GM21825 (cell line): ENCODE results near the gene RFXANK.
A peak's percentile ranks its signal among the peaks of the same experiment; 100 is the strongest.
"Not testable (repeated sequence)": the region's sequence is repeated elsewhere in the genome, so short reads cannot be mapped to it uniquely, and the experiment has no call there.

Experiments
- ATAC-seq: cut with Tn5 transposase; IDR thresholded peaks from one replicate; pipeline ENCODE4 v1.9.1; 2021; ENCODE audit warnings: mild to moderate bottlenecking, moderate library complexity; ENCODE audit not compliant: unreplicated experiment

The RFXANK gene

DNA sequence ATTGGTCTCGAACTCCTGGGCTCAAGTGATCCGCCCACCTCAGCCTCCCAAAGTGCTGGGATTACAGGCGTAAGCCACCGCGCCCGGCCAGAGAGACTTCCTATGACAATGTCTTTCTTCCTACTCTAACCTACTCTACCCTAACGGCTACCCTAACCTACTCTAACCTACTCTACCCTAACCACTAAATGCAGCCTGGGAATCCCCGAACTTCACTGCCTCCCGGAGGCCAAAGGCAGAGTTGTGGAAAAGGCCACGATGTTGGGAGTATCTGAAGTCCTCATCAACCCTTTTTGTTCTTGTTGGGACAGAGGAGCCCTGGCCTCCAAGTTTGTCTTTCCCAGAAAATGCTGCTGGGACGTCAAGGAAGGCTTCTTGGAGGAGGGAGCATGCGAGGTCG, 12.1 kb downstream of the RFXANK start:
- ATAC-seq, result no peak

DNA sequence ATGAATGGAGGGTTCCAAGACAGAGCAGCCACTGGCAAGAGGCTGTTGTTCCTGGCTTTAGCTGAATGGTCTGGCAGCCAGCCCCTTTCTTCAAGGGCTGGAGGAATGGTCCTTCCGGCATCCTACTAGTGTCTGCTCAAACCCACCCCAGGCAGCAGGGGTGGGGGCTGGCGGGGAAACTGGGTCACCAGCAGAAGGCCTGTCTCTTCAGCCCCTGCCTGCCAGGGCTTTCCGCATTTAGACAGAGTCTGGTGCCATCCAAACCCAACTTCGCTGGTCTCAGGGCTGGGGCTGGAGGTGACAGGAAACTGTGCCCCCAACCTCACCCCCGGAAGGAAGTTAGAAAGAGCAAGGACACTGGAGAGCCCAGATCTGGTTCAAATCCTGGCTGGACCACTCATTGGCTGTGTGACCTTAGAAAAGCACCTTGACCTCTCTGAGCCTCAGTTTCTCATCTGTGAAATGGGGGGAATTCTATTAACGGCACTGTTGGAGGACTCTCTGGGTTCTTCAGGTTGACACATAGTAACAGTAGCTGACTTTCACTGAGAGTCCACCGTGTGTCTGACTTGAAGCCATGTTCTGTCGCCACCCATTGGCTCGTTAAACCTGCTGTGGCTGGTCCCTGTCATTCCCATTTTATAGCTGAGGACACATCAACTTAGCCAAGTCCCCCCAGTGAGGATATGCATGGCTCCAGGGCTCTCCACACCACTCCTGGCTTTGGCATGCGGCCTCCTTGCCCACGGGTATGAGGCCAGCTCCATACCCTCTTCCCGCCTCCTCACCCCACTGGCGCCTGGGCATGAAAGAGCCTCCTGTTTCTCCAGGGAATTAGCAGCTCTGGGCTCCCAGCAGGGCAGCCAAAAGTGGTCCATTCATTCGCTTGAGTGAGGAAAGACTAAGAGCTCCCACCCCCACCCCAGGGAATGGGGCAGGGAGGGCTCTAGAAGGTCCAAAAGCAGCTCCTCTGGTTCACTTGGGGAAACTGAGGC, 13.7 kb downstream of the RFXANK start:
- ATAC-seq, result no peak

DNA sequence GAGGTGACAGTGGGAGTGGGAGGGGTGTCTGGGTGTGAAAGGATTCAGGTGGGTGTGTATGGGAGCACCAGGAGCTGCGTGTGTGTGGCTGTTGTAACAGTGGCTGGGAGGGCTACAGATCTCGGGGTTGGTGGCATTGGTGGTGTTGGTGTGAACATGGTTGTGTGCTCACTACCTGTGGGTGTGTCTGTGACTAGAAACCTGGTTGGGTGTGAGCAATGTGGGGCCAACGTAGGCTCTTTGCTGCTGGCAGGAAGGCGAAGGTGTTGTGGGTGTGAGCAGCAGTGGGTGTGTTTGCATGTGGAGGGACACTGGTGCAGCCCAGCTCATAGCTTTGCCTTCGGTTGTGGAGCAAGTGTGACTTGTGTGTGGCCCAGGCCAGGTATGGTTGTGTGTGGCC, 14.9 kb downstream of the RFXANK start:
- ATAC-seq, result no peak

DNA sequence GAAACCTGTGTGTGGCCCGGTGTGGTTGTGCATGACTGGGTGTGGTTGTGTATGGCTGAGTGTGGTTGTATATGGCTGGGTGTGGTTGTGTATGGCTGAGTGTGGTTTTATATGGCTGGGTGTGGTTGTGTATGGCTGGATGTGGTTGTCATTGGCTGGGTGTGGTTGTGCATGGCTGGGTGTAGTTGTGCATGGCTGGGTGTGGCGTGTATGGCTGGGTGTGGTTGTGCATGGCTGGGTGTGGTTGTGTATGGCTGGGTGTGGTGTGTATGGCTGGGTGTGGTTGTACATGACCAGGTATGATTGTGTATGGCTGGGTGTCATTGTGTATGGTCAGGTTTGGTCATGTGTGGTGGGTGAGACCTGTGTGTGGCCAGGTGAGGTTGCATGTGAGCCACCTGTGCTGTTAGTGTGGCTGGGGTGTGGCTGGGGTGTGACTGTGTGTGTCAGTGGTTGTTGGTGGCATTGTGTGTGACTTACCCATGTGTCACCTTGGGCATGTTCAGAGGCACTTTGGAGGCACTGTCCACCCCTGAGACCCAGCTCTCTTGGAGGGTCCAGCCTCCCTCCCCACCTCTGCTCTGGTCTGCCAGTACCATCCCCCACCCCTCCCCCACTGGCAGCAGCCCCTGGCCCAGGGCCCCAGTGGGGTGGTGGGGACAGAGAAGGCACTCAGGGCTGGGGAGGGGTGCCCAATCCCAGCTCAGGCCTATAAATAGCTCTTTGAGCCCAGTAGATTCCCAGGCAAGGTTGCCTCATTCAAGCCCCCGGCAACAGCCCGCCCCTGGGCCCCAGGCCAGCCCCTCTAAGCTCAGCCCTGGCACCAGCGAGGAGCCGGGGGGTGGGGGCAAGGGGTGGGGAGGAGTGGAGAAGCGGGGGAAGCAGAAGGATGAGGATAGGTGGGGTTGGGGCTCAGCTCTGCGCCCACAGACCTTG, 15.8 kb downstream of the RFXANK start:
- no peak for ATAC-seq

DNA sequence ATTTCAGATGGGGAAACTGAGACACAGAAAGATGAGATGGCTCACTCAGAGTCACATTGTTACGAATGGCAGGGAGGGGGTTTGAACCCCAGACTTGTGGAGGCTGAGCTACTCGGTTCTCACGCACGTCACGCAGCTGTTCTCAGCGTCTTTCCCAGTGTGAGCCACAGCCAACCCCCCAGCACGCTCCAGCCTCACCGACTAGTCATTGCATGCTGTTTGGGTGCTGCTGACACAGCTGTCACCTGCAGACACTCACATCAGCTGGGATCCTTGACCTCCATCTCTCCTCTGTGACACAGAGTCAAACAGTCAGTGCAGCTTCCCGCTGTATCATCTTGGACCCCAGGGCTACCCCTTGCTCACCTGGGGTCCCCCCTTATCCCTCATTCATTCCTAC, 17.3 kb downstream of the RFXANK start:
- no peak for ATAC-seq

DNA sequence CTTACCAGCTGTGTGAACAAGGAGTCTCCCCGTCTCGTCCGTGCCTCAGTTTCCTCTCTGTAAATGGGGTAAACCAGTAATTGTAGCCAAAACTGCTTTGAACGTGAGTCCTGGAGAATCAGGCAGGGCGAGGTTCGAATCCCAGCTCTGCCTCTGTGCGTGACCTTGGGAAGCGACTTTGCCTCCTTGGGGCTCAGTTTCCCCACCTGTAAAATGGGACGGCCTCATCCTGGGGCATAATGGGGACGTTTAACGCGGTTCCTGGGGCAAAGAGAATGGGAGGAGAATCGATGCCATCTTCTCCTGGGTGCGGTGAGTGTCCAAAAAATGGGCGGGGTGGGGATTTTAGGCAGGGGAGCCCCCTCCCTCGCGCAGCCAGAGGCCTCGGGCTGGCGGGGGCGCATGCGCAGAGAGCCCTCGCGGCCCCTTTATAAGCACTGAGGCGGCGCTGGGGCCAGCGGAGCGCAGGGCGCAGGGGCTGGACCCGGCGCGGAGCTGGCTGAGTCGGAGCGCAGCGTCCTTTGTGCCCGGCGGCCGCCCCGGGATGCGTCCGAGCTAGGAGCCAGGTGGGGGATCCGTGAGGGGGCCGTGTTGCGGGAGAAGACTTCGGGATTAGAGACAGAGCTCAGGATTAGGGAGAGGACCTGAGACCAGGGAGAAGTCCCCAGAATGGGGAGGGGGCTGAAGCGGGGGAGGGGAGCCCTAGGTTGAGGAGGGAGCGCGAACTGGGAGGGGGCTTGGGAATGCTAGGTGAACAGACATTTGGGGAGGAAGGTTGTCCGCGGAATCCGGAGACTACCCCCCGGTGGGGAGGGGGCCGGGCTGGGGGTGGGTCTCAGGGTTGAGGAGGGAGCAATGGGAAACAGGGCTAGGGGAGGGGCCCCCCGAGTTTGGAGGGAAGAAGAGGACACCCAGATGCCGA, 19.7 kb downstream of the RFXANK start, which contains the start of gene NCAN:
Gene NCAN (plus strand): TSS at position 460 of the 922 bp plus-strand sequence. CDS start 4,996 bp downstream, outside the sequence.
- no peak for ATAC-seq

DNA sequence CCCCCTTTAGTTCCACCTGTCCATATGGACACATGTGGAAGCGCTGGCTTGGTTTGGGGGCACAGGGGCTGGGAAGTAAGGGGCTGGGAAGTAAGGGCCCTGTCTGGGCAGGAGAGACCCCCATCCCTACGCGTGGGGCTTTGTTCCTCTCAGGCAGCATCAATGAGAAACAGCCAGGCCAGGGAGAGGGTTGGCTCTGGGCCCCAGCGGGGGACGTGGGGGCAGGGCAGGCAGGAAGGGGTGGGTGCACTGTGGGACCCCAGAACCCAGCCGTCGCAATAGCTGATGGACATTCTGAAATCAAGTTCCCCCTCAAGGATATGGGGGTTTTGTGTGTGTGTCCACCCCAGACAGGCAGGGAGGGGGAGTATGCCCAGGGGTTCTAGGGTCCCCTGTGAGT, 20.9 kb downstream of the RFXANK start:
- no peak for ATAC-seq

DNA sequence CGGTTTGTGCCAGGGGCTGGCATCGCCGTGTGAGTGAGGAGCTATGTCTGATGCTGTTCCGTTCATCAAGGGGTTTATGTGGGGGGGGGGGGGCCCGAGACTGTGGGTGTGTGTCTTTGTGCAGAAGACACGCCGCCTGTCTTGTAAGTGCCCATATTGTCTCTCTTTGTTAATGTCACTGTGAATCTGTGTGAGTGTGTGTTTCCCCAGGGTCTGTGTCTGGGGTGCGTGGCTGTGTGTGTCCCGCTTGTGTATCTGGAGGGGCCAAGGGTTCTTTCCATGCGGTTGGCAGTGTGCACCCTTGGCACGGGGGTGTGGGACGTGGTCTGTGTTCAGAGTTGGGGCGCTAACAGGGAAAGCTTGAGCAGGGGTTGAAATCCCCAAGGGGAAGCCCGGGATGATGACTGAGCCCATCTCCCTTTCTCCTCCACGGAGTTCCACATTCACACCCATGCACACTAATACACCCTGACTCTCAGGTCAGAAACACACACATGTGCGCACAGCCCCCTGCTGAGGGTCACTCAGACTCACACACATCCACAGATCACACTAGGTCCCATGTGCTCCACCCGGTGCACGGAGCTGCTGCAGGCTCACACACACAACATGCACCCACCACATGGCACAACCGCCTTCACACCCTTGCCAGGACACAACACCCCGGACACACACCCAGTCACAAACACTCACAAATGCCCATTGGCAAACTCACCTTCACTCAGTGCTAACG, 21.5 kb downstream of the RFXANK start:
- no peak for ATAC-seq

DNA sequence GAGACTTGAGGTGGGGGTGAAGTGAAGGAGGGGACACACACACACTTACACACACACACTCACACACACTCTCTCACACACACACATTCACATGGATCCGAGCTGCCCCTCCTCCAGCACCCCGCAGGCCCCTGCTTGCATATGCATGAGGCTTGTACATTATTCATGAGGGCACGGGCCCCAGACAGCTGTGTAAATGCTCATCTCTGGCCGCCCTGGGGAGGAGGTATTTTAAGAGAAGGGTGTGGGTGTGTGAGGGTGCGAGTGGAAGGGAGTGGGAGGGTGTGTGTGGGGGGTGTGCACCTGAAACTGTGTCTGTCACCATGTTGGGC, 22.1 kb downstream of the RFXANK start:
- ATAC-seq, result no peak

DNA sequence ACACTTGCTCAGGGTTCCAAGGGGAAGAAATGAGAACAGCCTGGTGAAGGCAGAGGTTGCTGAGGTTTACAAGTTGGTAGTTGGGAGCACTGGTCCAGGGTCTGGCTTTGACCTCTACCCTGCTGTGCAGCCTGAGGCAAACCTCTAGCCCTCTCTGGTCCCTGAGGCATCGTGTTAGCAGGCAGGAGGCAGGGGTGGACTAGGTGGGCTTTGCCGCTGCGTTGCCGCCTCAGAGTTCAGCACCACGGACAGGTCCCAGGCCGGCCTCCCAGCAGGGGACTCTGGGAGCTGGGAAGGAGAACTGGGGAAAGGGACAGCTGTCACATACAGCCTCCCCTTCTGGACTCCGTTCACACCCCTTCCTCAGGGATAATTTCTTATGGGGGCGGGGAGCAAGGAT, 22.8 kb downstream of the RFXANK start:
- no peak for ATAC-seq

DNA sequence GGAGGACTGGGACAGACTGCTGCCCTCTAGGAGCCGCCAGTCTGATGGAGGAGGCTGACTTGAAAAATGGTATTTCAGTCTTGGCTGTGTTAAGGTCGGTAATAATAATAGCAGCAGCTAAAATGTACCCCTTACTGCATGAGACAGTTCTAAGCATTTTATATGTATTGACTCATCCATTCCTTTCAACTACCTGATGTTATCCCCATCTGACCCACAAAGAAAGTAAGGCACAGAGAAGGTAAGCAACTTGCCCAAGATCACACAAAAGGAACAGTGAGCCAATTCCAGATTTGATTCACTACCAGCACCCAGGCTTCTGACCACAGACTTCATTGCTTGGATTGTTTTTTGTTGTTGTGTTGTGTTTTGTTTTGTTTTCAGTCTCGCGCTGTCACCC, 23.7 kb downstream of the RFXANK start:
- ATAC-seq, result no peak

DNA sequence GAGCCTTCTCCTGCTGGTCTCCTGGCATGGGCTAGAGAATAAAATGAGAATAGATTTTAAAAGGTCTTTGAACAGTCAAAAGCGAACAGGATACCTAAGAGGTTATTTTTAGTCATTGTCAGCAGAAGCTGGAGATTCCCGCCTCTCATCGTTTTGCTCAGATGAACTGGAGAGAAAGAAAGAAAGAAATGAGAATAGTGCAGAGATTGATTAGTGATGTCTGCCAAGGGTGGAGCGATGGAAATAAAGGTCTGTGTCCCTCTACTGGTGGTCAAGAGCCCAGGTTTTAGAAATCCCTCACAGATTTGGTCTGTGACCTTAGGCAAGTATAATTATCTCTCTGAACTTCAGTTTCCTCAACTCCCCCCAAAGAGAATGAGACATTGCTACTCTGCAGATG, 25.0 kb downstream of the RFXANK start:
- ATAC-seq, result no peak

DNA sequence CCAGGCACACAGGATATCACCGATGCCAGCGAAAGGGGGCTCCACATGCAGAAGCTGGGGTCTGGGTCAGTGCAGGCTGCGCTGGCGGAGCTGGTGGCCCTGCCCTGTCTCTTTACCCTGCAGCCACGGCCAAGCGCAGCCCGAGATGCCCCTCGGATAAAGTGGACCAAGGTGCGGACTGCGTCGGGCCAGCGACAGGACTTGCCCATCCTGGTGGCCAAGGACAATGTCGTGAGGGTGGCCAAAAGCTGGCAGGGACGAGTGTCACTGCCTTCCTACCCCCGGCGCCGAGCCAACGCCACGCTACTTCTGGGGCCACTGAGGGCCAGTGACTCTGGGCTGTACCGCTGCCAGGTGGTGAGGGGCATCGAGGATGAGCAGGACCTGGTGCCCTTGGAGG, 26.9 kb downstream of the RFXANK start:
- ATAC-seq, result no peak

DNA sequence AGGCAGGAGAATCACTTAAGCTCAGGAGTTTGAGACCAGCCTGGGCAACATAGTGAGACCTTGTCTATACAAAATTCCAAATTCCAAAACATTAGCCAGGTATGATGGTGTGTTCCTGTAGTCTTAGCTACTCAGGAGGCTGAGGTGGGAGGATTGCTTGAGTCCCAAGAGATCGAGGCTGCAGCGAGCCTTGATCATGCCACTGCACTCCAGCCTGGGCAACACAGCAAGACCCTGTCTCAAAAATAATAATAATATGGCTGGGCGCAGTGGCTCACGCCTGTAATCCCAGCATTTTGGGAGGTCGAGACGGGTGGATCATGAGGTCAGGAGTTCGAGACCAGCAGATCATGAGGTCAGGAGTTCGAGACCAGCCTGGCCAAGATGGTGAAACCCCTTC, 28.9 kb downstream of the RFXANK start:
- ATAC-seq, result not testable (repeated sequence)

DNA sequence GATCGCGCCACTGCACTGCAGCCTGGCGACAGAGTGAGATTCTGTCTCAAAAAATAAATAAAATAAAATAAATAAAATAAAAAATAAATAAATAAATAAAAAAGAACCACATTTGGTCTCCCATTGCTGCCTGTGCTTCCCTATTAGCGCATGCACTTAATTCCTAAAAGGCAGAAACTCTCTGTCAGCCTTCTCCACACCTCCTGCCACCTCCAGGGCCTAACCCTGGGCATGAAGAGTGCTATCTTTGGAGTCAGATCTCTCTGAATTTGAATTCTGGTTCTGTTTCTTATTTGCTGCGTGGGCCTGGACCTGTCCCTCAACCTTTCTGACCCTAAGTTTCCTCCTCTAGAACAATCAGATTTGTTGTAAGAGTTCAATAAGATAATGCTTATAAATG, 31.0 kb downstream of the RFXANK start:
- ATAC-seq, result no peak

DNA sequence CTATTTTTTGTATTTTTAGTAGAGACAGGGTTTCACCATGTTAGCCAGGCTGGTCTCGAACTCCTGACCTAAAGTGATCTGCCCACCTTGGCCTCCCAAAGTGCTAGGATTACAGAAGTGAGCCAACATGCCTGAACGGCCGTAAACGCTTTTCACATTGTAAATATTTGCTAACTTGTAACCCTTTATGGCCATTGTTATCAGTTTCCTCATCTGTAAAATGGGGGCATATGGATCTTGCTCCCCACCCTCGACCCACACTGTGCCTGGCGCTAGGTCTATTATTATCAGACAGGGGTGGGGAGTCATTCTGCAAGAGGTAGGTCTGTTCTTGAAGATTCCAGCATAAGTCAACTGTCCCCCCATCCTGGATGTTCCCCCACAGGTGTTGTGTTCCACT, 31.6 kb downstream of the RFXANK start:
- ATAC-seq, result no peak

DNA sequence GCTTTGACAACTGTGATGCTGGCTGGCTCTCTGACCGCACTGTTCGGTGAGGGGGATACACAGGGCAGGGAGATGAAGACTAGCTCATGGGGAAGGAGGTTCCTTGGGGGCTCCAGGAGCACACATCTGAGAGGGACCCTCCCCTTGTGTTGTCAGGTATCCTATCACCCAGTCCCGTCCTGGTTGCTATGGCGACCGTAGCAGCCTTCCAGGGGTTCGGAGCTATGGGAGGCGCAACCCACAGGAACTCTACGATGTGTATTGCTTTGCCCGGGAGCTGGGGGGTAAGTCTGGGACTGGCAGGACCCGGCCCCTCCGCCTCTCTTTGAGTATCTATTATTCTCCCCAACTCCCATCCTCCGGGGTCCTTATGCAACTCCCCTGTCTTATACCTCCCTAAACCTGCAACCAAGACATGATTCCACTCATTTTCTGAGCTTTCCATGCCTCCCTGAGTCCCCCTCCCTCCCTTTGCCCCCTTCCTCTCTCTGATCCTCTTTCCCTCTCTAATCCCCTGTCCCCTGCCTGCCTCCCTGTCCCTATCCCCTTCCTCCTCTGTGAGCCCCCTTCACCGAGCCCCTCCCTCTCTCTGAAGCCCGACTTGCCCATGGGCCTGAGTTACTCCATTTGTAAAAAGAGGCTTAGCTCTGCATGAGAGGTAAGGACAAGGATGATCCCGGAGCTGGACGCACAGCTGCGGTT, 32.2 kb downstream of the RFXANK start:
- no peak for ATAC-seq

DNA sequence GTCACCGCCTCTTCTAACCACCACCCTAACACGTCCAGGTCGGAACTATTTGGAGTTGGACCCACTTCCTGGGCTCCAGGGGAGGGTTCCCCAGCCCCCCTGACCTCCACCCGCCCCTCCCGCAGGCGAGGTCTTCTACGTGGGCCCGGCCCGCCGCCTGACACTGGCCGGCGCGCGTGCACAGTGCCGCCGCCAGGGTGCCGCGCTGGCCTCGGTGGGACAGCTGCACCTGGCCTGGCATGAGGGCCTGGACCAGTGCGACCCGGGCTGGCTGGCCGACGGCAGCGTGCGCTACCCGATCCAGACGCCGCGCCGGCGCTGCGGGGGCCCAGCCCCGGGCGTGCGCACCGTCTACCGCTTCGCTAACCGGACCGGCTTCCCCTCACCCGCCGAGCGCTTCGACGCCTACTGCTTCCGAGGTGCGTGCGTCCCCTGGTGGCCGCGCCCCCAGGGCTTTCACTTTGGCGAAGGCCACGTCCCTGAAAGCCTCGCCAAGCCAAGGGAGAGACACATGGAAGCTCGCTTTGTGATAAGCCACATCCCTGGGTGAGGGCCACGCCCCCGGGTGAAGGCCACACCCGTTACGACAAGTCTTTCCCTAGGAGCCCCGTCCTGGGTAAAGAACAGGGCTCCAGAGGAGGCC, 32.9 kb downstream of the RFXANK start:
- ATAC-seq, result peak; percentile 64

DNA sequence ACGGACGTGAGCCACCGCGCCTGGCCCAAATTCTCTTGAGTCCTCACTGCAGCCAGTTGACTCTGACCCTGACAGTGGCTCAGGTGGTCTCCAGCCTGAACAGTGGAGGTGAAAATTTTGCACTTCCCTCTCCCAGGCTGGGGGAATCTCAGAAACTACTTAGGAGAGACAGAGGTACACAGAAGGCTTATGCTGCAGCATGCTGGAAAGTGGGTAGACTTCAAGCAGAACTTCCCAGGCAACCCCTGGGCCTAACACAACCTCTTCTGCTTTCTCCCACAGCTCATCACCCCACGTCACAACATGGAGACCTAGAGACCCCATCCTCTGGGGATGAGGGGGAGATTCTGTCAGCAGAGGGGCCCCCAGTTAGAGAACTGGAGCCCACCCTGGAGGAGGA, 34.1 kb downstream of the RFXANK start:
- no peak for ATAC-seq
